ENCODE measurements around the gene UBR4.
"Not testable (repeated sequence)": the region's sequence is repeated elsewhere in the genome, so short reads cannot be mapped to it uniquely, and the experiment has no call there.

- not testable (repeated sequence) for TF ChIP-seq CTCF (IDR thresholded peaks at IDR 0.05; ENCODE audit: low read depth, low read length); EZH2phosphoT487 (IDR thresholded peaks at IDR 0.05; ENCODE audit: low read depth)
Observed at GRCh38 chr1:19231736-19232523, 21.9 kb upstream of the UBR4 start.

All from OCI-LY3 (cell line).